Panc1 (cell line): ENCODE results near the gene ADAMTSL3.

Experiments used
- SIN3A ChIP-seq: IDR thresholded peaks from 2 replicates; pipeline ENCODE4 v1.6.1; 2012; ENCODE audit warnings: low read depth, mild to moderate bottlenecking, low read length, moderate library complexity, borderline replicate concordance; ENCODE audit not compliant: insufficient read depth
- TF ChIP-seq, protein P1 (sequence below): fragments of 450-650 bp; IDR thresholded peaks from 2 replicates; pipeline ENCODE4 v1.5.1; 2017; ENCODE audit warnings: mild to moderate bottlenecking

DNA sequence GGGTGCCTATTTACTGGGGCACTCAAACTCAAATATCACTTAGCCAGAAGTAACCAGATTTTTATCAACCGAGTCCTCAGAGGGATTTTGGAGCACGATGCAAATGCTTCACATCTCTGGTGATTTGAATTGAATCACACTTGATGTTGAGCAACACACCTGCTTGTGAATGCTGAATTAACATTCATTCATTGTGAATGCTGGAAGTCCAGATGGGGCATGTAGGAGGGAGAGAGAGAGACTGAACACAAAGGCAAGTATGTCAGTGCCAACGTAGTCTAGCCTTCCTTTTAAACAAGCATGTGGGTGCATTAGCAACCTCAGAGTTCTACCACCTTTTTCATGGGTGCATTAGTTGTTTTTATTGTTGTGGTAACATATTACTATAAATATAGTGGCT lies 156.2 kb downstream of the ADAMTSL3 start:
- TF ChIP-seq, protein P1, sequence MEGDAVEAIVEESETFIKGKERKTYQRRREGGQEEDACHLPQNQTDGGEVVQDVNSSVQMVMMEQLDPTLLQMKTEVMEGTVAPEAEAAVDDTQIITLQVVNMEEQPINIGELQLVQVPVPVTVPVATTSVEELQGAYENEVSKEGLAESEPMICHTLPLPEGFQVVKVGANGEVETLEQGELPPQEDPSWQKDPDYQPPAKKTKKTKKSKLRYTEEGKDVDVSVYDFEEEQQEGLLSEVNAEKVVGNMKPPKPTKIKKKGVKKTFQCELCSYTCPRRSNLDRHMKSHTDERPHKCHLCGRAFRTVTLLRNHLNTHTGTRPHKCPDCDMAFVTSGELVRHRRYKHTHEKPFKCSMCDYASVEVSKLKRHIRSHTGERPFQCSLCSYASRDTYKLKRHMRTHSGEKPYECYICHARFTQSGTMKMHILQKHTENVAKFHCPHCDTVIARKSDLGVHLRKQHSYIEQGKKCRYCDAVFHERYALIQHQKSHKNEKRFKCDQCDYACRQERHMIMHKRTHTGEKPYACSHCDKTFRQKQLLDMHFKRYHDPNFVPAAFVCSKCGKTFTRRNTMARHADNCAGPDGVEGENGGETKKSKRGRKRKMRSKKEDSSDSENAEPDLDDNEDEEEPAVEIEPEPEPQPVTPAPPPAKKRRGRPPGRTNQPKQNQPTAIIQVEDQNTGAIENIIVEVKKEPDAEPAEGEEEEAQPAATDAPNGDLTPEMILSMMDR, result no peak
- TF ChIP-seq SIN3A, result no peak
